GM23248 (cell line): ENCODE results near the gene FAHD2A. TPM values are rescaled to one million over a fixed set of nuclear protein-coding genes. Genes with fewer than 3 reads are reported as not detected.

Experiments
- DNase-seq: peaks from one replicate; pipeline ENCODE4 v3.0.0-alpha.2; 2015
- H2AFZ ChIP-seq: fragments of 200-600 bp; sonication (generic); 2 replicates; pipeline ENCODE4 v1.6.1; 2016; ENCODE audit warnings: antibody characterized with exemption
- H3F3A ChIP-seq: fragments of 200-600 bp; sonication (generic); 2 replicates; pipeline ENCODE4 v1.6.1; 2016; ENCODE audit warnings: mild to moderate bottlenecking, antibody characterized with exemption, mixed run types; ENCODE audit not compliant: insufficient read depth
- H3K27ac ChIP-seq: fragments of 200-600 bp; sonication (generic); 2 replicates; pipeline ENCODE4 v1.5.1; 2016; ENCODE audit warnings: mild to moderate bottlenecking
- H3K27me3 ChIP-seq: fragments of 200-600 bp; sonication (generic); replicated peaks from 2 replicates; pipeline ENCODE4 v1.6.1; 2016; ENCODE audit warnings: mild to moderate bottlenecking; ENCODE audit not compliant: insufficient read depth
- H3K36me3 ChIP-seq: fragments of 200-600 bp; sonication (generic); 2 replicates; pipeline ENCODE4 v1.6.1; 2016; ENCODE audit warnings: low read depth, mild to moderate bottlenecking
- H3K4me1 ChIP-seq: fragments of 200-600 bp; sonication (generic); 2 replicates; pipeline ENCODE4 v1.6.1; 2016; ENCODE audit warnings: mild to moderate bottlenecking; ENCODE audit not compliant: insufficient read depth
- H3K4me2 ChIP-seq: fragments of 200-600 bp; sonication (generic); one replicate; pipeline ENCODE4 v1.6.1; 2016; ENCODE audit warnings: mild to moderate bottlenecking; ENCODE audit not compliant: unreplicated experiment
- H3K4me3 ChIP-seq: fragments of 200-600 bp; sonication (generic); 2 replicates; pipeline ENCODE4 v1.5.1; 2016; ENCODE audit warnings: mild to moderate bottlenecking
- H3K79me2 ChIP-seq: fragments of 200-600 bp; sonication (generic); 2 replicates; pipeline ENCODE4 v1.6.1; 2016; ENCODE audit warnings: mild to moderate bottlenecking; ENCODE audit not compliant: insufficient read depth
- H3K9ac ChIP-seq: fragments of 200-600 bp; sonication (generic); 2 replicates; pipeline ENCODE4 v1.6.1; 2016; ENCODE audit warnings: mild to moderate bottlenecking
- H3K9me2 ChIP-seq: fragments of 200-600 bp; sonication (generic); 2 replicates; pipeline ENCODE4 v1.6.1; 2016; ENCODE audit warnings: mixed run types, mild to moderate bottlenecking, moderate library complexity; ENCODE audit not compliant: insufficient read depth
- H3K9me3 ChIP-seq: fragments of 200-600 bp; sonication (generic); one replicate; pipeline ENCODE4 v1.6.1; 2017; ENCODE audit warnings: low read depth
- H4K20me1 ChIP-seq: fragments of 200-600 bp; sonication (generic); 2 replicates; pipeline ENCODE4 v1.6.0; 2016; ENCODE audit not compliant: insufficient read depth
- EZH2 ChIP-seq: fragments of 200-600 bp; sonication (generic); IDR thresholded peaks from 2 replicates; pipeline ENCODE4 v1.6.1; 2018; ENCODE audit warnings: antibody characterized with exemption, mild to moderate bottlenecking; ENCODE audit not compliant: insufficient read depth, poor library complexity, severe bottlenecking
- EZH2phosphoT487 ChIP-seq: fragments of 200-600 bp; sonication (generic); IDR thresholded peaks from 2 replicates; pipeline ENCODE4 v1.6.1; 2018; ENCODE audit warnings: antibody characterized with exemption, moderate library complexity, mild to moderate bottlenecking, low read depth; ENCODE audit not compliant: insufficient read depth
- WGBS, 2 experiments: methylation state at CpG; one replicate each; pipeline ENCODE4 v1.1.6; 2015 to 2017; ENCODE audit warnings: low lambda C conversion rate in 2 of 2, low coverage in 1 of 2; ENCODE audit errors: missing lambda C conversion rate in 2 of 2; 5-methylcytosine and 5-hydroxymethylcytosine counted together
- in situ Hi-C: fragments of 300-500 bp; cut with MboI; formaldehyde crosslinking; loops from 2 replicates; pipeline ENCODE4 v1.15.0; 2020
- polyA plus RNA-seq: library from polyadenylated mRNA; unstranded; fragments of >200 nt; fragmentation: Nextera tagmentation; extraction: Ambion mirVana; gene quantifications from 2 replicates; pipeline ENCODE4 v1.2.1, GENCODE V29; 2016
- total RNA-seq: library from RNA; depleted of rRNA; stranded (reverse); fragments of >200 nt; shearing (Covaris generic); gene quantifications from 2 replicates; pipeline ENCODE4 v1.2.3, GENCODE V29; 2014

The FAHD2A gene
- total and polyA plus RNA-seq, 2 experiments from 2014 or later = 23.8 to 24.5 TPM

DNA sequence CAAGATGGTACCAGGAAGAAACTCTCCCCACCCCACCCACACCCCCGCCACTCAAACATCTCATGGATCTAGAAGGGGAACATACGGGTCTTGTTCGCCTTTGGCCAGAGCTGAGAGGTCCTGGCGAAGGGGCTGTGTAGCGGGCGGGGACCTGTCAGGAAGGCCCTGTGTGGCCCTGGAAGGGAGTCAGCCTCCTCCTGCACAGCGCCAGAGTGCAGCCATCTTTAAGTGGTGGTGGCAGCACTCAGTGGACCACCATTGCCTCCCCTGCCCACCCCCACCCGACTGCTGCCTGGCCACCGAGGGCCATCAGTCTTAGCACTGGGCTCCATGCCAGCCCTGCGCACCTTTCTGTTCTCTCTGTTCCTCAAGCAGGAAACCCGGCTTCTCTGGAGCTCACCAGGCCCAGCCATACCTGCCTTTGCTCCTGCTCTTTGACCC is 11.6 kb upstream of the FAHD2A start:
- no peaks in the 10 kb centered on the region for H3K36me3 ChIP-seq
- H3K9me2 ChIP-seq = no peaks in the 10 kb centered on the region
- DNase-seq = no peak
- H3K27ac ChIP-seq = no peak overlapping the region
- no peaks in the 10 kb centered on the region for H3K27me3 ChIP-seq
- no peak overlapping the region for H3K9ac ChIP-seq
- no peaks in the 10 kb centered on the region for H4K20me1 ChIP-seq
- H3K4me2 ChIP-seq = no peak overlapping the region
- no peaks in the 10 kb centered on the region for H3K4me1 ChIP-seq
- in situ Hi-C loops = no loop called here
- no peaks in the 10 kb centered on the region for H3K9me3 ChIP-seq
- 81 to 86% methylated on average over 11 of the region's 11 CpGs for WGBS, 2 experiments
- TF ChIP-seq EZH2phosphoT487 = no peak
- no peak for TF ChIP-seq EZH2
- H2AFZ ChIP-seq = no peak overlapping the region
- H3F3A ChIP-seq = no peaks in the 10 kb centered on the region
- H3K79me2 ChIP-seq = no peaks in the 10 kb centered on the region
- H3K4me3 ChIP-seq = no peak overlapping the region

DNA sequence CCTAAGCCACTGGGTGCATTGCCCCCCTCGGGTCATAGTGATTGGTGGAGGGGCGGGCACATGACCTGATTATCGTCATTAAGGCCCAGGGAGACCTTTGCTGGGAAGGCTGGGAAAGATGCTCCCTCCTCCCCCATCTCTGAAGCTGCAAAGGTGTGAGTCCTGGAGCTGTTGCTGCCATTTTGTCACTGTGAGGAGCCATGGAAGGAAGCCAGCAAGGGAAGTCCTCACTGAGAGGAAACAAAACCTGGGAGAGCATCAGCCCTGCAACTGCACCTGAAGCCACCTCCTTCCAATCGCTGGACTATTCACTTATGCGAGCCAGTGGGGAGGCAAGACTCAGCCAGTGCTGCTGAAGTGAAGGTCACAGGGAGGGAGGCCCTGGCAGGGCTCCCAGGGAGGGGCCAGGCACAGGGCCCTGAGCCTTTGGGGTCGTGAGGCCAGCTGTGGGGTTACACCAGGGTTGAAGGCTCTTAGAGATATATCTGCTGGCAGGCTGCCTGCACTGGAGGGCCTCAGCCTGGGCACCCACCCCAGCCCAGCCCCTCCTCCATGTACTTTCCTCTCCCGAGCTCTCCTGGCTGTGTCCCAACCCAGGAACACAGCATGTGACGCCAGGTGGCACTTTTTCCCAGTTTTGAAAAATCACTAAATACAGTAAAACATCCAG is 10.7 kb upstream of the FAHD2A start:
- WGBS, 2 experiments = 38 to 46% methylated on average over 8 of the region's 8 CpGs
- H3K9ac ChIP-seq = no peak overlapping the region
- no peak for DNase-seq
- no peaks in the 10 kb centered on the region for H3K79me2 ChIP-seq
- H4K20me1 ChIP-seq = no peaks in the 10 kb centered on the region
- no peak for TF ChIP-seq EZH2phosphoT487
- in situ Hi-C loops = no loop called here
- H3K4me1 ChIP-seq = no peaks in the 10 kb centered on the region
- H3K4me3 ChIP-seq = no peak overlapping the region
- H3K4me2 ChIP-seq = no peak overlapping the region
- H3K9me3 ChIP-seq = no peaks in the 10 kb centered on the region
- no peak overlapping the region for H2AFZ ChIP-seq
- H3K9me2 ChIP-seq = no peaks in the 10 kb centered on the region
- no peaks in the 10 kb centered on the region for H3K27me3 ChIP-seq
- H3F3A ChIP-seq = no peaks in the 10 kb centered on the region
- H3K27ac ChIP-seq = no peak overlapping the region
- H3K36me3 ChIP-seq = no peaks in the 10 kb centered on the region

DNA sequence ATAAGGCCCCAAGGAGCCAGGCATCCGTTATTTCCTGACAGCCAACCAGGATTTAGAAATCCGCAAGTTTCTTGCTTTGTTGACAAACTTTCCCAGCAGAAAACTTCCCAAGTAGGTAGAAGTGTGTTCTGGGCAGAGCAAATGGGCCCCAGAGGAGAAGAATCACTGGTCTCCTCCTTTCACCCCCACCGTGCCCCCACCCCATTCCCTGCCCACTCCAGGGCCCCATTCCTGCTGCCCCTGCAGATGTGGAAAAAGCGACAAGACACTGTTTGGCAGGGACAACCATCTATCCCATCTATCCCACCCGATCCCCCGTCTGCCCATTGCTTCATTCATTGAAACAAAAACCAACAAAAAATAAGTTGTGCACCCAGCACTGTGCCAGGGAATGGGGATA is 10.2 kb upstream of the FAHD2A start:
- H3K4me3 ChIP-seq = no peak overlapping the region
- no peaks in the 10 kb centered on the region for H3F3A ChIP-seq
- no peaks in the 10 kb centered on the region for H3K79me2 ChIP-seq
- no peaks in the 10 kb centered on the region for H3K4me1 ChIP-seq
- no peaks in the 10 kb centered on the region for H4K20me1 ChIP-seq
- no peak overlapping the region for H3K27ac ChIP-seq
- H3K27me3 ChIP-seq = no peaks in the 10 kb centered on the region
- H3K9me2 ChIP-seq = no peaks in the 10 kb centered on the region
- H3K9me3 ChIP-seq = no peaks in the 10 kb centered on the region
- no peaks in the 10 kb centered on the region for H3K36me3 ChIP-seq
- WGBS, 2 experiments = 92 to 95% methylated on average over 6 of the region's 6 CpGs
- H3K9ac ChIP-seq = no peak overlapping the region
- no peak overlapping the region for H3K4me2 ChIP-seq
- in situ Hi-C loops = no loop called here
- H2AFZ ChIP-seq = no peak overlapping the region
- DNase-seq = no peak
- no peak for TF ChIP-seq EZH2phosphoT487
- no peak for TF ChIP-seq EZH2

DNA sequence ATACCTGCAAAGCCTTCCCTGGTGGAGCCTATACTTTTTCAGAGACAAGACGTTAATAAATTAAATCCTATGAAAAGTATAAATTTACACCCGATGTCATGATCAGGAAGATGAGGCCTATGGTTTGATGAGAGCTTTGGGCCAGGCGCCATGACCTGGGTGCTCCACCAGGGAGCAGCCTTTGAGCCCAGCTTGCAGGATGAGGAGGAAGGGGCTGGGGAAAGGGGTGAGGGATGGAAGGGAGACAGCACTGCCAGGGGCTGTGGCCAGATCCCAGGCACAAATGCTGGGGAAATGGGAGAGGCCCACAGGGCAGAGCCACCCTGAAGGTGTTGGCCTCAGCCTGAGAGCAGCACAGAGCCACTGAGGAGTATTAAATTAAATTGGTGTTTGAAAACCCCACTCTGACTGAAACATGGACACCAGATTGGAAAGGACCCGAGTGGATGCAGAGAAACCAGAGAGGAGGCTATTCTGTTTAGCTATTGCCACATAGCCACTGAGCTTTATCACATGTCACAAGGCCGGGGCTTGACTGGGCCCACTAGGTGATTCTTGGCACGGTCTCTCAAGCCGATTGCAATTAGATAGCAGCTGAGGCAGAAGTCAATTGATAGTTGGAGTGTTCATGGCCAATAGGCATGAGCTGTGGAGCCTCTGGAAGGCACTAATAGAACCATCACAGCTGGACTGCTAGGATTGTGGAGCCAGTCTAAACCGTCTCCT is 9.6 kb upstream of the FAHD2A start:
- Histone ChIP-seq H2AFZ (no peak overlapping the region), H3K4me1 (no peaks in the 10 kb centered on the region), H3K27ac (no peak overlapping the region), H3K9me2 (no peaks in the 10 kb centered on the region), H3K79me2 (no peaks in the 10 kb centered on the region), H3K36me3 (no peaks in the 10 kb centered on the region), H4K20me1 (no peaks in the 10 kb centered on the region), H3K27me3 (no peaks in the 10 kb centered on the region), H3K9ac (no peak overlapping the region), H3K4me3 (no peak overlapping the region), H3K4me2 (no peak overlapping the region), H3F3A (no peaks in the 10 kb centered on the region), H3K9me3 (no peaks in the 10 kb centered on the region)
- DNase-seq = no peak
- WGBS, 2 experiments = 70 to 72% methylated on average over 8 of the region's 8 CpGs
- no peak for TF ChIP-seq EZH2phosphoT487
- no peak for TF ChIP-seq EZH2
- in situ Hi-C loops = no loop called here

DNA sequence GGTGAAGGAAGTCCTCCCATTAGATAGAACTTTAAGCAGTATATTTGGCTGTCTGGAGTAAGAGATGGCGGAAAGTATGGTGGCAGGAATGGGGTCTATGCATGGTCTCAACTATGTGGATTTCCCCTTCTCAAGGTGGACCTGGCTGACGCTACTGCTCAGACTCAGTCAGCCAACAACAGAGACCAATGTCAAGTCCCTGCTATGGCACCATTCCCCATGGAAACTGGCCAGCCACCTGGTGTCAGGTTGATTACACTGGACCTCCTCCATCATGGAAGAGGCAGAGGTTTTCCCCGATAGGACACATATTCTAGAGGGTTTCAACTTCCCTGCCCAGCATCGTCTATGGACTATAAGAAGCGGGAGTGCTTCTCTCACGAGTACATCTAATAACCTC is 8.6 kb upstream of the FAHD2A start:
- no peaks in the 10 kb centered on the region for H3K79me2 ChIP-seq
- no peaks in the 10 kb centered on the region for H3K27me3 ChIP-seq
- no peak for TF ChIP-seq EZH2phosphoT487
- TF ChIP-seq EZH2 = no peak
- no peaks in the 10 kb centered on the region for H3K36me3 ChIP-seq
- no peak overlapping the region for H3K27ac ChIP-seq
- no peak overlapping the region for H3K4me2 ChIP-seq
- H4K20me1 ChIP-seq = no peaks in the 10 kb centered on the region
- in situ Hi-C loops = no loop called here
- H3K9me2 ChIP-seq = no peaks in the 10 kb centered on the region
- no peak overlapping the region for H3K4me3 ChIP-seq
- no peaks in the 10 kb centered on the region for H3F3A ChIP-seq
- WGBS, 2 experiments = 65 to 66% methylated on average over 6 of the region's 6 CpGs
- DNase-seq = no peak
- H2AFZ ChIP-seq = no peak overlapping the region
- H3K9me3 ChIP-seq = no peaks in the 10 kb centered on the region
- H3K4me1 ChIP-seq = no peaks in the 10 kb centered on the region
- no peak overlapping the region for H3K9ac ChIP-seq
